Coronary artery (tissue), 2 donors: ENCODE data around the gene KLRF2.

Source experiments
- DNase-seq: peaks from one replicate; pipeline ENCODE4 v3.0.0-alpha.2; 2017; ENCODE audit warnings: low spot score
- H3K27ac ChIP-seq, 2 donors: fragments of 200-600 bp; sonication (generic); one replicate each; pipeline ENCODE4 v1.5.1; 2016 to 2019
- H3K4me3 ChIP-seq: fragments of 200-600 bp; sonication (generic); 2 replicates; pipeline ENCODE4 v1.5.1; 2016; ENCODE audit warnings: mild to moderate bottlenecking, moderate library complexity
- CTCF ChIP-seq: fragments of 200-600 bp; sonication (generic); IDR thresholded peaks from one replicate; pipeline ENCODE4 v1.5.1; 2019; ENCODE audit warnings: antibody characterized with exemption

The KLRF2 gene

GRCh38 chr12:9902539-9903228, 21.4 kb downstream of the KLRF2 start:
- DNase-seq = no peak
- Histone ChIP-seq H3K27ac (no peak overlapping the region), H3K4me3 (no peak overlapping the region)
- no peak for TF ChIP-seq CTCF

GRCh38 chr12:9906873-9907272, 25.6 kb downstream of the KLRF2 start:
- no peak for TF ChIP-seq CTCF
- Histone ChIP-seq H3K4me3 (no peak overlapping the region), H3K27ac (no peak overlapping the region)
- no peak for DNase-seq

- no peak for TF ChIP-seq CTCF
Measured at GRCh38 chr12:9907769-9908168, 26.5 kb downstream of the KLRF2 start.

GRCh38 chr12:9908350-9908749, 27.1 kb downstream of the KLRF2 start:
- no peak for TF ChIP-seq CTCF
- Histone ChIP-seq H3K4me3 (no peak overlapping the region), H3K27ac (no peak overlapping the region)
- no peak for DNase-seq

More at GRCh38 chr12:9907769-9908168, 26.5 kb downstream of the KLRF2 start:
- no peak overlapping the region for H3K4me3 ChIP-seq
- no peak for DNase-seq
- no peak overlapping the region for H3K27ac ChIP-seq

- Histone ChIP-seq H3K4me3 (no peak overlapping the region), H3K27ac (no peak overlapping the region)
- no peak for TF ChIP-seq CTCF
- no peak for DNase-seq
Measured at GRCh38 chr12:9909724-9910123, 28.4 kb downstream of the KLRF2 start.

GRCh38 chr12:9910716-9911421, 29.6 kb downstream of the KLRF2 start:
- no peak overlapping the region for H3K4me3 ChIP-seq
- no peak for TF ChIP-seq CTCF

GRCh38 chr12:9911708-9912107, 30.4 kb downstream of the KLRF2 start:
- H3K4me3 ChIP-seq = no peak overlapping the region
- no peak overlapping the region for H3K27ac ChIP-seq
- no peak for DNase-seq
- no peak for TF ChIP-seq CTCF

More at GRCh38 chr12:9910716-9911421, 29.6 kb downstream of the KLRF2 start:
- no peak for DNase-seq
- no peak overlapping the region for H3K27ac ChIP-seq
